Hepatocyte (in vitro differentiated cells): Measurements from ENCODE around the gene CLTB. TPM values are rescaled to one million over a fixed set of nuclear protein-coding genes. Genes with fewer than 3 reads are reported as not detected.
"Not testable (repeated sequence)": the region's sequence is repeated elsewhere in the genome, so short reads cannot be mapped to it uniquely, and the experiment has no call there.

Experiments used
- DNase-seq: peaks from one replicate; pipeline ENCODE4 v3.0.0-alpha.2; 2016; ENCODE audit warnings: low spot score
- H2AFZ ChIP-seq: fragments of 200-600 bp; sonication (generic); 2 replicates; pipeline ENCODE4 v1.6.0; 2016; ENCODE audit warnings: antibody characterized with exemption, mild to moderate bottlenecking
- H3K27ac ChIP-seq: fragments of 200-600 bp; sonication (generic); 2 replicates; pipeline ENCODE4 v1.5.1; 2016; ENCODE audit warnings: mild to moderate bottlenecking
- H3K27me3 ChIP-seq: fragments of 200-600 bp; sonication (generic); 2 replicates; pipeline ENCODE4 v1.6.1; 2016
- H3K36me3 ChIP-seq: fragments of 200-600 bp; sonication (generic); replicated peaks from 2 replicates; pipeline ENCODE4 v1.5.1; 2016; ENCODE audit warnings: low read depth; ENCODE audit not compliant: insufficient read depth
- H3K4me1 ChIP-seq: fragments of 200-600 bp; sonication (generic); 2 replicates; pipeline ENCODE4 v1.5.1; 2016; ENCODE audit warnings: mild to moderate bottlenecking, moderate library complexity; ENCODE audit not compliant: insufficient read depth
- H3K4me2 ChIP-seq: fragments of 200-600 bp; sonication (generic); 2 replicates; pipeline ENCODE4 v1.6.0; 2016
- H3K4me3 ChIP-seq: fragments of 200-600 bp; sonication (generic); 2 replicates; pipeline ENCODE4 v1.5.1; 2016; ENCODE audit warnings: mild to moderate bottlenecking
- H3K79me2 ChIP-seq: fragments of 200-600 bp; sonication (generic); 2 replicates; pipeline ENCODE4 v1.6.0; 2017; ENCODE audit warnings: mild to moderate bottlenecking
- H3K9me2 ChIP-seq: fragments of 200-600 bp; sonication (generic); replicated peaks from 2 replicates; pipeline ENCODE4 v1.6.0; 2017; ENCODE audit warnings: mild to moderate bottlenecking; ENCODE audit not compliant: insufficient read depth
- H3K9me3 ChIP-seq: fragments of 200-600 bp; sonication (generic); 2 replicates; pipeline ENCODE4 v1.5.1; 2016; ENCODE audit warnings: low read depth, mild to moderate bottlenecking
- H4K20me1 ChIP-seq: fragments of 200-600 bp; sonication (generic); 2 replicates; pipeline ENCODE4 v1.6.0; 2016; ENCODE audit warnings: mild to moderate bottlenecking; ENCODE audit not compliant: insufficient read depth, poor library complexity, severe bottlenecking
- CTCF ChIP-seq: fragments of 200-600 bp; sonication (generic); IDR thresholded peaks from 2 replicates; pipeline ENCODE4 v1.5.1; 2016; ENCODE audit warnings: antibody characterized with exemption, mild to moderate bottlenecking; ENCODE audit not compliant: poor library complexity
- EZH2 ChIP-seq: fragments of 200-600 bp; sonication (generic); IDR thresholded peaks from 2 replicates; pipeline ENCODE4 v1.6.1; 2016; ENCODE audit warnings: antibody characterized with exemption, mild to moderate bottlenecking, borderline replicate concordance
- EZH2phosphoT487 ChIP-seq: fragments of 200-600 bp; sonication (generic); IDR thresholded peaks from one replicate; pipeline ENCODE4 v1.6.1; 2018; ENCODE audit warnings: antibody characterized with exemption, mild to moderate bottlenecking, low read depth, moderate library complexity; ENCODE audit not compliant: unreplicated experiment, severe bottlenecking
- WGBS: methylation state at CpG from one replicate; pipeline ENCODE4 v1.1.6; 2016; ENCODE audit warnings: low lambda C conversion rate; ENCODE audit errors: missing lambda C conversion rate; 5-methylcytosine and 5-hydroxymethylcytosine counted together
- polyA plus RNA-seq: library from polyadenylated mRNA; unstranded; fragments of >200 nt; fragmentation: Nextera tagmentation; extraction: Ambion mirVana; gene quantifications from 2 replicates; pipeline ENCODE4 v1.2.1, GENCODE V29; 2016
- total RNA-seq: library from RNA; depleted of rRNA; stranded (reverse); fragments of >200 nt; gene quantifications from 2 replicates; pipeline ENCODE4 v1.2.3, GENCODE V29; 2014

The CLTB gene
- total and polyA plus RNA-seq, 2 experiments from 2014 or later: 131 to 284 TPM

GRCh38 chr5:176409765-176410164 is 6.6 kb downstream of the CLTB start:
- no peak for TF ChIP-seq CTCF
- Histone ChIP-seq H2AFZ (no peak overlapping the region), H4K20me1 (peaks cover 22% of the 10 kb centered on the region), H3K4me1 (no peaks in the 10 kb centered on the region), H3K79me2 (peaks cover 40% of the 10 kb centered on the region), H3K36me3 (no peaks in the 10 kb centered on the region), H3K4me3 (no peak overlapping the region), H3K9me3 (no peaks in the 10 kb centered on the region), H3K27me3 (no peaks in the 10 kb centered on the region), H3K27ac (no peak overlapping the region), H3K9me2 (no peaks in the 10 kb centered on the region), H3K4me2 (no peak overlapping the region)
- WGBS: 96% methylated on average over 4 of the region's 4 CpGs
- no peak for DNase-seq

GRCh38 chr5:176408590-176408989 is 7.7 kb downstream of the CLTB start:
- H4K20me1 ChIP-seq: peaks cover 18% of the 10 kb centered on the region
- no peak overlapping the region for H2AFZ ChIP-seq
- no peaks in the 10 kb centered on the region for H3K9me3 ChIP-seq
- no peaks in the 10 kb centered on the region for H3K9me2 ChIP-seq
- H3K4me3 ChIP-seq: no peak overlapping the region
- 89% methylated on average over 5 of the region's 5 CpGs for WGBS
- TF ChIP-seq EZH2: no peak
- TF ChIP-seq EZH2phosphoT487: no peak
- no peak for TF ChIP-seq CTCF
- H3K79me2 ChIP-seq: peaks cover 28% of the 10 kb centered on the region
- H3K27ac ChIP-seq: no peak overlapping the region
- no peak for DNase-seq
- H3K36me3 ChIP-seq: no peaks in the 10 kb centered on the region
- H3K4me1 ChIP-seq: peaks cover 1% of the 10 kb centered on the region
- H3K27me3 ChIP-seq: no peaks in the 10 kb centered on the region
- H3K4me2 ChIP-seq: no peak overlapping the region

- not testable (repeated sequence) for H3K9me3 ChIP-seq, H2AFZ ChIP-seq, H3K9me2 ChIP-seq, H3K27ac ChIP-seq, H3K4me2 ChIP-seq, H3K4me3 ChIP-seq, H3K36me3 ChIP-seq, H3K27me3 ChIP-seq, H3K4me1 ChIP-seq, DNase-seq
- peaks cover 14% of the 10 kb centered on the region for H4K20me1 ChIP-seq
- 91% methylated on average over 8 of the region's 10 CpGs for WGBS
- H3K79me2 ChIP-seq: peaks cover 24% of the 10 kb centered on the region
These were observed 8.1 kb downstream of the CLTB start for GRCh38 chr5:176408252-176408573.

GRCh38 chr5:176407456-176408251 is 8.7 kb downstream of the CLTB start:
- no peaks in the 10 kb centered on the region for H3K9me3 ChIP-seq
- no peaks in the 10 kb centered on the region for H3K27me3 ChIP-seq
- TF ChIP-seq CTCF (no peak), EZH2phosphoT487 (no peak), EZH2 (no peak)
- H3K4me3 ChIP-seq: no peak overlapping the region
- no peaks in the 10 kb centered on the region for H3K9me2 ChIP-seq
- H2AFZ ChIP-seq: no peak overlapping the region
- no peaks in the 10 kb centered on the region for H3K36me3 ChIP-seq
- peaks cover 8% of the 10 kb centered on the region for H4K20me1 ChIP-seq
- DNase-seq: no peak
- 93% methylated on average over 6 of the region's 6 CpGs for WGBS
- H3K27ac ChIP-seq: no peak overlapping the region
- H3K4me2 ChIP-seq: no peak overlapping the region
- peaks cover 9% of the 10 kb centered on the region for H3K4me1 ChIP-seq
- peaks cover 19% of the 10 kb centered on the region for H3K79me2 ChIP-seq
